ENCODE measurements around the gene NHS. TPM values are rescaled to one million over a fixed set of nuclear protein-coding genes. Genes with fewer than 3 reads are reported as not detected.

The NHS gene
- total RNA-seq, 6 experiments from 2014 or later: 0.06 to 0.27 (median 0.12) TPM

GRCh38 chrX:17377091-17377717 lies 2.2 kb downstream of the NHS start:
- TF ChIP-seq, protein P1, sequence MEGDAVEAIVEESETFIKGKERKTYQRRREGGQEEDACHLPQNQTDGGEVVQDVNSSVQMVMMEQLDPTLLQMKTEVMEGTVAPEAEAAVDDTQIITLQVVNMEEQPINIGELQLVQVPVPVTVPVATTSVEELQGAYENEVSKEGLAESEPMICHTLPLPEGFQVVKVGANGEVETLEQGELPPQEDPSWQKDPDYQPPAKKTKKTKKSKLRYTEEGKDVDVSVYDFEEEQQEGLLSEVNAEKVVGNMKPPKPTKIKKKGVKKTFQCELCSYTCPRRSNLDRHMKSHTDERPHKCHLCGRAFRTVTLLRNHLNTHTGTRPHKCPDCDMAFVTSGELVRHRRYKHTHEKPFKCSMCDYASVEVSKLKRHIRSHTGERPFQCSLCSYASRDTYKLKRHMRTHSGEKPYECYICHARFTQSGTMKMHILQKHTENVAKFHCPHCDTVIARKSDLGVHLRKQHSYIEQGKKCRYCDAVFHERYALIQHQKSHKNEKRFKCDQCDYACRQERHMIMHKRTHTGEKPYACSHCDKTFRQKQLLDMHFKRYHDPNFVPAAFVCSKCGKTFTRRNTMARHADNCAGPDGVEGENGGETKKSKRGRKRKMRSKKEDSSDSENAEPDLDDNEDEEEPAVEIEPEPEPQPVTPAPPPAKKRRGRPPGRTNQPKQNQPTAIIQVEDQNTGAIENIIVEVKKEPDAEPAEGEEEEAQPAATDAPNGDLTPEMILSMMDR (IDR thresholded peaks at IDR 0.05): no peak
- no peak for TF ChIP-seq POLR2A (IDR thresholded peaks at IDR 0.05)
- intact Hi-C loops (cut with DNase I): no loop called here
- Histone ChIP-seq H3K27ac (no peak overlapping the region), H3K9me3 (no peaks in the 10 kb centered on the region), H3K36me3 (no peaks in the 10 kb centered on the region), H3K27me3 (peaks cover 0 to 12% of the 10 kb centered on the region in 2 donors), H3K4me3 (no peak overlapping the region), H3K4me1 (peaks cover 0 to 6% (median 0%) of the 10 kb centered on the region in 4 donors)
- peak in 2 of 3 donors; percentile 25 to 52 for DNase-seq
- 25% methylated on average over 27 of the region's 46 CpGs for WGBS (ENCODE audit: insufficient coverage, low coverage, low lambda C conversion rate, missing lambda C conversion rate)
- peak in 1 of 4 donors; percentile 28 for ATAC-seq

- H3K4me1 ChIP-seq: peaks cover 0 to 6% (median 0%) of the 10 kb centered on the region in 4 donors
- H3K9me3 ChIP-seq: no peaks in the 10 kb centered on the region
- intact Hi-C loops (cut with DNase I): no loop called here
- TF ChIP-seq, protein P1 (IDR thresholded peaks at IDR 0.05): no peak
- no peak for TF ChIP-seq POLR2A (IDR thresholded peaks at IDR 0.05)
- H3K27ac ChIP-seq: no peak overlapping the region
- no peak overlapping the region for H3K4me3 ChIP-seq
- DNase-seq (no peak), ATAC-seq (no peak)
- H3K27me3 ChIP-seq: peaks cover 0 to 12% of the 10 kb centered on the region in 2 donors
- H3K36me3 ChIP-seq: no peaks in the 10 kb centered on the region
- 26% methylated on average over 9 of the region's 9 CpGs for WGBS (ENCODE audit: insufficient coverage, low coverage, low lambda C conversion rate, missing lambda C conversion rate)
These were observed 2.8 kb downstream of the NHS start for GRCh38 chrX:17377795-17378194.

GRCh38 chrX:17380221-17380620 lies 5.2 kb downstream of the NHS start:
- intact Hi-C loops (cut with DNase I): no loop called here
- H3K27ac ChIP-seq: no peak overlapping the region
- no peaks in the 10 kb centered on the region for H3K36me3 ChIP-seq
- TF ChIP-seq POLR2A (IDR thresholded peaks at IDR 0.05): no peak
- TF ChIP-seq, protein P1 (IDR thresholded peaks at IDR 0.05): no peak
- no peaks in the 10 kb centered on the region for H3K9me3 ChIP-seq
- peaks cover 0 to 12% of the 10 kb centered on the region in 2 donors for H3K27me3 ChIP-seq
- DNase-seq (no peak), ATAC-seq (no peak)
- 77% methylated on average over 8 of the region's 9 CpGs for WGBS (ENCODE audit: insufficient coverage, low coverage, low lambda C conversion rate, missing lambda C conversion rate)
- peaks cover 0 to 3% (median 0%) of the 10 kb centered on the region in 4 donors for H3K4me1 ChIP-seq
- no peak overlapping the region for H3K4me3 ChIP-seq

DNA sequence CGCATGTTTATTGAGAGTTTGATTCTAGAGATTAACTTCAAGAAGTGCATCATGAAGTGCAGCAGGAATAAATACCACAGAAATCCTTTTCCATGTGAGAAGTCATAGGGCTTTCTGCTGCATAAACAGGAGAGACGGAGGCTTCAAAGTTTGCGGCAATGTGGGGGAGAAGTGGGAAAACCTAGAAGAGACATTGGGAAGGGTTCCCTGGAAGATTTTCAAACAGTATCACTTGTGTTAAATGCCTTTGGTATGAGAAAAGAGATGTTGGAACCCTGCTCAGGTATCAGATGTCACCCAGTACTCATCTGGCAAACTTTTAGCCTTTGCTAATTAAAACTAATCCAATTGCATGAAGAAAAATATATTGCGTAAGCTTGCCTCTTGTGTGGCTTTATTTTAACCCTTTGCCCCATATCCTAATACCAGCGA lies 15.4 kb downstream of the NHS start:
- Histone ChIP-seq H3K27me3 (no peaks in the 10 kb centered on the region), H3K4me3 (no peak overlapping the region), H3K4me1 (no peaks in the 10 kb centered on the region), H3K9me3 (no peaks in the 10 kb centered on the region), H3K36me3 (no peaks in the 10 kb centered on the region), H3K27ac (no peak overlapping the region)
- intact Hi-C loops (cut with DNase I): no loop called here
- TF ChIP-seq POLR2A (IDR thresholded peaks at IDR 0.05): no peak
- TF ChIP-seq, protein P1 (IDR thresholded peaks at IDR 0.05): no peak
- no peak for DNase-seq
- WGBS (ENCODE audit: insufficient coverage, low coverage, low lambda C conversion rate, missing lambda C conversion rate): 62% methylated on average over 5 of the region's 5 CpGs
- ATAC-seq: no peak
